GM10266 (cell line): Measurements from ENCODE around the gene CHPF2.

Source experiments
- DNase-seq: peaks from one replicate; pipeline ENCODE4 v3.0.0; 2012; ENCODE audit errors: extremely low spot score
- TF ChIP-seq, protein P1 (sequence below): IDR thresholded peaks from 2 replicates; pipeline ENCODE4 v1.5.1; 2012; ENCODE audit warnings: mild to moderate bottlenecking, low read depth; ENCODE audit not compliant: control insufficient read depth, insufficient read depth; ENCODE audit errors: missing control alignments

The CHPF2 gene

DNA sequence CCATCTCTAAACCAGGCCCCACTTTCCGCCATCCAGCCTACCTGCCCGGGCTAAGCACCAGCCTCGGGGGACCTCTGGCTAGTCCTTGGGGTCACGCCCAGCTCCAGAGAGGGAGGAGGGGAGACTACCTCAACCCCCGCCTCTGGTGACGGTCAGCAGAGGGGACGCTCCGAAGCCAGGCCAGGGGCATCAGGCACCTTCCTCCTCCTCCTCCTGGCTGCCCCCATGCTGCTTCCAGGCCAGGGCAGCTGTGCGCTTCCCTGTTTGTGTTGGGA, 20.2 kb downstream of the CHPF2 start:
- TF ChIP-seq, protein P1, sequence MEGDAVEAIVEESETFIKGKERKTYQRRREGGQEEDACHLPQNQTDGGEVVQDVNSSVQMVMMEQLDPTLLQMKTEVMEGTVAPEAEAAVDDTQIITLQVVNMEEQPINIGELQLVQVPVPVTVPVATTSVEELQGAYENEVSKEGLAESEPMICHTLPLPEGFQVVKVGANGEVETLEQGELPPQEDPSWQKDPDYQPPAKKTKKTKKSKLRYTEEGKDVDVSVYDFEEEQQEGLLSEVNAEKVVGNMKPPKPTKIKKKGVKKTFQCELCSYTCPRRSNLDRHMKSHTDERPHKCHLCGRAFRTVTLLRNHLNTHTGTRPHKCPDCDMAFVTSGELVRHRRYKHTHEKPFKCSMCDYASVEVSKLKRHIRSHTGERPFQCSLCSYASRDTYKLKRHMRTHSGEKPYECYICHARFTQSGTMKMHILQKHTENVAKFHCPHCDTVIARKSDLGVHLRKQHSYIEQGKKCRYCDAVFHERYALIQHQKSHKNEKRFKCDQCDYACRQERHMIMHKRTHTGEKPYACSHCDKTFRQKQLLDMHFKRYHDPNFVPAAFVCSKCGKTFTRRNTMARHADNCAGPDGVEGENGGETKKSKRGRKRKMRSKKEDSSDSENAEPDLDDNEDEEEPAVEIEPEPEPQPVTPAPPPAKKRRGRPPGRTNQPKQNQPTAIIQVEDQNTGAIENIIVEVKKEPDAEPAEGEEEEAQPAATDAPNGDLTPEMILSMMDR, result no peak

DNA sequence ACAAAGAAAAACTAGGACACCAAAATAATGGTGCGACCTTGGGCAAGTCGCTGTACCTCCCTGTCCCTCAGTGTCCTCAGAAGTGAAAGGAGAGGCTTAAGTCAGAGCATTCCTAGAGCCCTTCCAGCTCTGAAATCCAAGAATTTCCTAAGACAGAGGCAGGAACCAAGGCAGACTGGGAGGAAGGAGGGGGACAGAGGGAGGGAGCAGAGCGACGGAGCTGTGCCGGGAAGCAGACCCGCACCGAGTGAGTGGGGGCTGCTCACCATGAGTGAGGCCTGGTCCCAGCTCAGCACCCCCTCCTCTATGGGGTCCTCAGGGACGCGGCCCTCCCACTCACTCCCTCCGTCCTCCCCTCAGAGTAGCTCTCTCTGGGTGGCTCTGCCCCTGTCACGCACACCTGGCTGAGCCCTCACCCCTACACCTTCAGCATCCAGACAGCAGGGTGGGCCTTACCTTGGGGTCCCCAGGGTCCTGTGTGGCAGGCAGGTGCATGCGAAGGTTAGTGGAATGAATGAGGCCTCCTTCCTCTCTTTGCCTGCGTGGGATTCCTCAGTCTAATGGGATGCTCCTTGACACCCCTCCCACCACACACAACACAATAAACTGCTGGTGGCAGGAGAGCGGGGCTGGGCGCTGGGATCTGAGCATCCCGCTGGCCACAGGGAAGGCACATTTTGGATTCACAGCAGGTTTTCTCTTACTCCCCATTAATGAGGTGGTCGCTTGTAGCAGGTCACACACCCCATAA, 20.9 kb downstream of the CHPF2 start:
- TF ChIP-seq, protein P1, result no peak
- DNase-seq, result no peak

More for the DNA sequence above, 20.2 kb downstream of the CHPF2 start:
- DNase-seq, result no peak

DNA sequence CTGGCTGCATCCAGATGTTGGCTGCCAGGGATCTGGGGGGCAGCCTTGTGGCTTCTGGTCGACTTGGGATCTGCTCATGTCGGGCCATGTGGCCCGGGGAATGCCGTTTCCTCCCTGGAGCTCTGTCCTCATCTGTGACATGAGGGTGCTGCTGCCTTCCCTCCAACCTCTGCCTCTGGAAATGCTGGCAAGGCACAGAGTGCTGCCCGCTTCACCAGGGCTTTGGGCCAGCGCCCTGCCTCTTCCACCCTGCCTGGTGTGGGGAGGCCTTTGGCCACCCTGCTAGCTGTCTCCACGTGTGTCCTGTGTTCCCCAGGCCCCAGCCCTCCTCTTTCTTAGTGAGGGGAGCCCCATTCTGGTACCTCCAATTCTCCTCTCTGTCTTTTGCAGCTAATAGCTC, 22.0 kb downstream of the CHPF2 start:
- no peak for DNase-seq
- TF ChIP-seq, protein P1, result no peak

DNA sequence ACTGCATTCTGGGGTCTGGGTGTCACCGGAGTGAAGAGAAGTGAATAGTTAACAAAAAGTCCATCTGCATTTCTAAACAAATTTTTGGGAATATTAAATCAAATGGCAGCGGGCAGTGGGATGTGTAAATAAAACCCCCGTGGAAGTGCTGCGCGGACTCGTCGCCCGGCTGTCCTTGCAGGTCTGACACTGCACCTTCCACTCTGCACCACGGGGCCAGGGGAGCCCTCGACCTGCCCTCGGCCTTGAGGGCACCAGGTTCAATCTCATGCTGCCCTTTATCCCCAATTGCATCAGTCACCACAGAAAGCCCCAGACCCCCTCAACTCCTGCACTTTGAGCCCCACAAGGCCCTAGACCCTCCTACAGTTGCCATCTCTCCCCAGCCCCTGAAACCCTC, 22.6 kb downstream of the CHPF2 start:
- no peak for DNase-seq
- TF ChIP-seq, protein P1, result no peak

DNA sequence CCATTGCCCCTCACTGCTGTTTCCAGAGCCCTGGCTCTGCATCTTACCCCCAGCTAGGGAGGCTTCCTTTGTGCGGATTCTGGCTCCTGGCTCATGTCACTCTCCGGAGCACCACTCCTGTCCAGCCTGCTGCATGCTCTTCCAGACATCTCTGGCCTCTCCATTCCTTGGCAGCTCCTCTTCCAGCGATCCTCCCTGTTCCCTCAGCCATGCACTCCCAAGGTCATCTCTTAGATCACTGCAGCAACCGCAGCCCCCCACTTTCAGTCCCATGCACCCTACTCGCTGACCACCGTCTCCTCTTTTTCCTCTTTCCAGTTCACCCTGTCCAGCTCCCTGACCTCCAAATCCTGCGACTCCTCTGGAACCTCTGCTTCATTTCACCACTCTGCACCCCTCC, 23.1 kb downstream of the CHPF2 start:
- TF ChIP-seq, protein P1, result no peak
- DNase-seq, result no peak

DNA sequence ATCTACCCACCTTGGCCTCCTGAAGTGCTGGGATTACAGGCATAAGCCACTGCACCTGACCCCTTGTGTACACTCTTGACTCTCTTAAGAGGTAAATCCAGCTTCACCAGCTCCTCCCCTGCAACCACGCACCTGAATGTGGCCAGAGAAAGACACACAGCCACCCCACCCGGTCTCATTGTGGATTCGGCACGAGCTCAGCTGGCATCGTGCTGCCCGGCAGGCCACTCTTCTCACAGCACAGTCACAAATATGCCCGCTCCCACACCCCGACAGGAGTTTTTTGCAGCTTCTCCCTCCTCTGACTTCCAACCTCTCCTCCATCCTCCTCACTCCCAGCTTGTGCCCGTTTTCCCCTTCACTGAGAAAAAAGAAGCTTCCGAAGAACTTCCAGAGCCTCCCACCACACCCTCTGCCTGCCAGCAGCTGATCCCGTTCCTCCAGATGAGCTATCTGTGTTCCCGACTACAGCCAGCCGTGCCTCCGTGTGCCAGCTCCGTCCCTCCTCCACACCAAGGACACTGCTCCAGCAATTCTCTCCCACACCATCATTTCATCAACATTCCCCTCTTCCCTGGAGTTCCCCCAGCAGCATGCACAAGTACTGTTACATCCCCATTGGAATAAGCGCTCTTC, 24.2 kb downstream of the CHPF2 start:
- no peak for DNase-seq
- TF ChIP-seq, protein P1, result no peak

DNA sequence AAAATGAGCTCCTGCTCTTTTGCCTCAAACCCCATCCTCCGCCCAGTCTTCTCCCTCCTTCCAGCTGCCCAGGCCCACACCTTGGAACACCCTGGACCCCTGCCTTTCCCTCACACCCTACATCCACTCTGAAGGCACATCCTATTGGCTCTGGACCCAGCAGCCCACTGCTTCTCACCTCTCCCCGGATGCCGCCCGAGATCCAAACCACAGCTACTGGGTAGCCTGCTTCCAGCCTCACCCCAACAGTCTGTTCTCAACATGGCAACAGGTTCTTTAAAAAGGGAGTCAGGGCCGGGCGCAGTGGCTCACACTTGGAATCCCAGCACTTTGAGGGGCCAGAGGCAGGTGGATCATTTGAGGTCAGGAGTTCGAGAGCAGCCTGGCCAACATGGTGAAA, 25.7 kb downstream of the CHPF2 start:
- no peak for DNase-seq
- TF ChIP-seq, protein P1, result no peak
